ENCODE measurements around the gene ZNF24.

The ZNF24 gene

GRCh38 chr18:35376742-35377695 is 32.8 kb upstream of the ZNF24 start, which contains the start of gene ZNF396:
Gene ZNF396, minus strand, starts transcription at chr18:35377337. Its CDS starts 3,045 bp downstream, at chr18:35374292.
- peak within 1 kb of the TSS; percentile 73 for H3K4me3 ChIP-seq (ENCODE audit: low read depth, low read length)
- TF ChIP-seq CTCF (IDR thresholded peaks at IDR 0.05; ENCODE audit: low read depth, low read length, missing control alignments): no peak
- no peaks in the 10 kb centered on the region for H3K36me3 ChIP-seq (replicated peaks)
- peak; percentile 25 for DNase-seq
- no peak within 1 kb of the TSS for H3K27ac ChIP-seq
- H3K27me3 ChIP-seq (replicated peaks): no peaks in the 10 kb centered on the region
- in situ Hi-C loops (cut with HindIII; ENCODE audit: low pct_ligation_motif_present, low sequenced_read_pairs): no loop called here

- H3K4me3 ChIP-seq (ENCODE audit: low read depth, low read length): peak overlapping the region; percentile 73
- no peaks in the 10 kb centered on the region for H3K27me3 ChIP-seq (replicated peaks)
- in situ Hi-C loops (cut with HindIII; ENCODE audit: low pct_ligation_motif_present, low sequenced_read_pairs): no loop called here
- DNase-seq: no peak
- H3K36me3 ChIP-seq (replicated peaks): no peaks in the 10 kb centered on the region
- no peak overlapping the region for H3K27ac ChIP-seq
- TF ChIP-seq CTCF (IDR thresholded peaks at IDR 0.05; ENCODE audit: low read depth, low read length, missing control alignments): peak; percentile 8
Measured at GRCh38 chr18:35376393-35376741, 32.1 kb upstream of the ZNF24 start.

- Histone ChIP-seq H3K4me3 (ENCODE audit: low read depth, low read length) (no peak overlapping the region), H3K27ac (no peak overlapping the region), H3K27me3 (replicated peaks) (no peaks in the 10 kb centered on the region), H3K36me3 (replicated peaks) (no peaks in the 10 kb centered on the region)
- in situ Hi-C loops (cut with HindIII; ENCODE audit: low pct_ligation_motif_present, low sequenced_read_pairs): no loop called here
- TF ChIP-seq CTCF (IDR thresholded peaks at IDR 0.05; ENCODE audit: low read depth, low read length, missing control alignments): no peak
- DNase-seq: no peak
Measured at GRCh38 chr18:35374708-35375107, 30.5 kb upstream of the ZNF24 start.

- in situ Hi-C loops (cut with HindIII; ENCODE audit: low pct_ligation_motif_present, low sequenced_read_pairs): no loop called here
- Histone ChIP-seq H3K27me3 (replicated peaks) (no peaks in the 10 kb centered on the region), H3K27ac (no peak overlapping the region), H3K4me3 (ENCODE audit: low read depth, low read length) (no peak overlapping the region), H3K36me3 (replicated peaks) (no peaks in the 10 kb centered on the region)
- TF ChIP-seq CTCF (IDR thresholded peaks at IDR 0.05; ENCODE audit: low read depth, low read length, missing control alignments): no peak
- no peak for DNase-seq
Measured at GRCh38 chr18:35371412-35372195, 27.4 kb upstream of the ZNF24 start.

- H3K27me3 ChIP-seq (replicated peaks): no peaks in the 10 kb centered on the region
- no peak overlapping the region for H3K27ac ChIP-seq
- H3K4me3 ChIP-seq (ENCODE audit: low read depth, low read length): no peak overlapping the region
- DNase-seq: no peak
- no peak for TF ChIP-seq CTCF (IDR thresholded peaks at IDR 0.05; ENCODE audit: low read depth, low read length, missing control alignments)
- H3K36me3 ChIP-seq (replicated peaks): no peaks in the 10 kb centered on the region
- in situ Hi-C loops (cut with HindIII; ENCODE audit: low pct_ligation_motif_present, low sequenced_read_pairs): no loop called here
Measured at GRCh38 chr18:35369126-35369525, 24.9 kb upstream of the ZNF24 start.
